NCI-H1417 (cell line): ENCODE data around the gene DIS3L2.
A peak's percentile ranks its signal among the peaks of the same experiment; 100 is the strongest.
"Not testable (repeated sequence)": the region's sequence is repeated elsewhere in the genome, so short reads cannot be mapped to it uniquely, and the experiment has no call there.

Source experiments
- DNase-seq, 3 experiments: peaks; one replicate each; lab custom pipeline; 2025; lab: John Stamatoyannopoulos, UW

DIS3L2 gene

DNA sequence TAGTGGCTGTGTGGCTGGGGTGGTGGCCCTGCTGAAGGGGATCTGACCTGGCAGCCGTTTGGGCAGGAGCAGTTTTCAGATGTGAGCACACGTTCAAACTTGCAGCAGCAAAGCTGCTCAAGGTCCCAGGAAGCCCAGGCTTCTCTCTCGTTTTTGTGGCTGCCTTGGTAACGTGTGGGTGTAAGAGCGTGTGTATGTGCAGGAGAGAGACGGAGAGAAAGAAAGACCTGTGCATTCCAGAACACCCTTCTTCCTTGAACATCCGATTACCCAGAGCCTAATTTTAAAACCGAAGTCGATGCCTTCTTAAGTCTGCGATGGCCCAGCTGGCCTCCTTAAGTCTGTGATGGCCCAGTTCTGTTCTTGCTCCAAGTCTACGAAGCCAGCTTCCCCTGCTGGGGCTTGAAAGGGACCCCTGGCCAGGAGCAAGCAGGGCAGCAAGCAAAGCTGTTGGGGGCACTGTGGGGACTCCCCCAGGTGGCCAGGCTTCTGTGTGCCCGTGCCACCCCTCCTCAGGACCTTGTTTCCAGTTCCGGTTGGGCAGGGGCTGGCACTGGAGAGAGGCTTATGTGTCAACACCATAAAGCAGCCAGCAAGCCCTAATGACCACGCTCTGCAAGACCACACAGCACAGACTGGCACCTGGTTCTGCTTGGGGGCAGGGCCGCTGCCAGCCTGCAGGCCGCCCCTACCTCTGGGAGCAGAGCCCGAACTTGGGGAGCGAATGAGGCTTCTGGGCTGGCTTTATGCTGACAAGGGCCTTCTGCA is 361.2 kb downstream of the DIS3L2 start:
- no peak for DNase-seq

DNA sequence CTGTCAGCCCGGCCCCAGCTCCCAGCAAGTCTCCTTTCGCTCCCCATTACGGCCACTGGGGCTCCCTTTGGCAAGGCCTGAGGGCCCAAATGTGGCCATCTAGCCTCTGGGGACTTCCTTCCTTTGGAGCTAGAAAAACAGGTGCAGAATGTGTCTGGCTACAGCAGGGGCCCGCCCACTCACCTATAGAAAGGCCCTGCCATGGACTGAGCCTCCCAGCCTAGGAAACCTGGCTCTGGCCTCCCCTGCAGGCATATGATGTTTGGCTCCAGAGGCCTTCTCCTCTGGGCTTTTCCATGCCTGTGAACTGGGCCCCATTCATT is 361.8 kb downstream of the DIS3L2 start:
- DNase-seq = no peak

DNA sequence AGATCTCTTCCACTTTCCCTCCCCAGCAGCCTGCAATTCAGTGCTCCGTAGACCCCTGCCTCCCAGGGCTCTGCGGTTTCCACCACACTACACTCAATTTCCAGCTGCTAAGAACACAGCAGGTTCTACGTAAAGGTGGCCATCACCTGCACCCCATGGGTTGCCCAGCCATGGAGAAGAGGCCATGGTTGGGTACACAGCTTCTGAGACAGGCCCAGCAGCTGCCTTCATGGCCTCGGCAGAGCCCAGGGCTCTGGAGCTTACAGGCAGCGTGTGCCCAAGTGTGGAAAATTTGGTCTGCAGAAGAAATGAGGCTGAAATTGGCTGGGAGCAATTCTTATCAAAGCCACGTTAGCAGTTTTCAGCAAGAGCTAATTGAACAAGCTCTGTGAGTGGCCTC is 362.5 kb downstream of the DIS3L2 start:
- not testable (repeated sequence) for DNase-seq

DNA sequence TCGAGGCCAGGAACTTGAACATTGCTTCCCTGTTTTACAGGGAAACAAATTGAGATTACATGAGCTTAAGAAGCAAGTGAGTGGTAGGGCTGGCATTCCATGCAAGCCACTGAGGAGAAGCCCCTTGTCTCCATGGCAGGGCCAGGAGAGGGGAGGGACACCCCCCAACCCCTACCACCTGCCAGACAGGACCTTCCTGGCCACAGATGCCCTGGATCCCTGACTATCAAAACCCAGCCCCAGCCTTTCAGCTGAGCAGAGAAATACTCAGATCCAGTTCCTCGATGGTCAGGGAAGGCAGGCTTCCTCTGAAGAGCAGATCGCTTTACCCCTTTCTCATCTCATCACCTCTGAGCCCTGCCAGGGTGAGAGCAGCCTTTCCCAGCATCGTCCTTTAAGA is 363.3 kb downstream of the DIS3L2 start:
- no peak for DNase-seq

DNA sequence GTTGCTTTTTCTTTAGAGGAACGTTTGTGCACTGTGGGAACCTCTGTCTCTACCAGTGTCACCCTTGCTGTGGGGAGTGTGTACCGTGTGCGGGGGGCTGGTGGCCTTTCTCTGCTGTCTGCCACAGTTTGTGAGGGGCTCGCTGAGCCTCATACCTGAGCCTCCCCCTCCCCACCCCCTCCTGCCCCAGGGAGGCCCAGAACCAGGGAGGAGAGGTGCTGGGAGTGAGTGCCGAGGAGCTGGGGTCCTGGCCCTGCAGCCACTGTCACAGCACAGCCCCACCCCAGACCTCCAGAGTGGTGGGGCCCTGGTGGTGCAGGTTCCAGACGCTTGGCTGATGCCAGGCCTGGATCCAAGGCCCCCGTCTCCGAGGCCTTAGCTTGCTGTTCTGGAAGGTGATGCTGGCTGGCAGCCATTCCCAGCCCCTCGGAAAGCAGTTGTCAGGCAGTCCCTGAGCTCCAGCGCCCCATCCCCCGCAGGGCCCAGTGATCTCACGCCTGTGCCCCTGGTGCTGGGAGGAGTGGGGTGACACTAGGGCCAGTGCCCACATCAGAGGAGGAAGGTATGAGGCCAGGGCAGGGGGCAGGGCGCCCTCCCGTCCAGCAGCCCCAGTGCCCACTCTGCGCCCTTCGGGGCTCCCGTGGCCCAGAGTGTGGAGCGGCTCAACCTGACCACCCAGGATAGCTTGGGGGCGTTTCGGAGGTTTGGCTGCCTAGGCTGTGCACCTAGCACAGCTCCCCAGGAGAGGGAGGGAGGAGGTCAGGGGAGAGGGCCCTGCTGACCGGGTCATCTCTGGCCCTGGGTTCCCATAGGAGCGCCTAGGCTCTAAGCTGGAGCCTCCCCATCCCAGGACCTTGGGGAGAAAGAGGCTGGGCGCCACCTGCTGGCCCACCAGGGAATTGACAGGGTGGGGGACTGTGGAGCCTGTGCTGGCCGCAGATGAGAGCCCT is 364.1 kb downstream of the DIS3L2 start:
- DNase-seq = peak; percentile 13 to 59 (median 15)

DNA sequence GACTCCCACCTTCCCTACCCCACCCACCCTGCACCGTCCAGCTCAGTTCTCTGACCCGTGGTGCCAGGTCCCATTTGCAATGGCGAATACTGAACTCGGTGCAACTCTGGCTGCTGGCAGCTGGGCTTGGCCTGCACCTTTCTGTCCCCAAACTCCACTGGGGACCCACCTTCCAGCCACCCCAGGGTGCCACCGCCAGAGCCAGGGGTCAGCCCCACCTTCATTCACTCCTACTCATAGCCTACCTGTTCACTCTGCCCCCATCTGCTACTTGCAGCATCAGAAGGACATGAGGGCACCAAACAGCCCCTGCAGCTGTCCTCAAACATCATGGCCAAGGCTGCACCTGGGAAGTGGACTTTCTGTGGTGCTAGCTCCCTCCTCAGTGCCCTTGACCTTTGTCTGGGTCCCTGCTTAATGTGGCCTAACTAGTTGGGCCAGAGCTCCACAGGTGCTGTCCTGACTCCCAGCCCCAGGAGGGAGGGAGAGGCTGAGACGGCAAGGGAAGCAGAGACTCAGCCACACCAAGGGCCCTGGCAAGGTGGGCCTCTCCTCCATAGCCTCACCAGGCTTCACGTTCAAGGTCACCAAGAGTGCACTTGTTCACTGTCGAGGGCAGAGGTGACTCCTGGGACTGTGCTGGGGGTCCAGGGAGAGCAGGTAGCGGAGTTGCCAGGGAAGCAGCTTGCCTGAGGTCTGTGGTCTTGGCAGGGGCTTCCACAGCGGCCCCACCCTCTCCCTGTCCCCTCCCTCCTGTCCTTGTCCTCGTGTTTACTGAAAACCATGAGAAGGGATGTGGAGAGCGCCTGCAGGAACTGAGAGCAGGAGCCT is 365.0 kb downstream of the DIS3L2 start:
- DNase-seq = not testable (repeated sequence)

DNA sequence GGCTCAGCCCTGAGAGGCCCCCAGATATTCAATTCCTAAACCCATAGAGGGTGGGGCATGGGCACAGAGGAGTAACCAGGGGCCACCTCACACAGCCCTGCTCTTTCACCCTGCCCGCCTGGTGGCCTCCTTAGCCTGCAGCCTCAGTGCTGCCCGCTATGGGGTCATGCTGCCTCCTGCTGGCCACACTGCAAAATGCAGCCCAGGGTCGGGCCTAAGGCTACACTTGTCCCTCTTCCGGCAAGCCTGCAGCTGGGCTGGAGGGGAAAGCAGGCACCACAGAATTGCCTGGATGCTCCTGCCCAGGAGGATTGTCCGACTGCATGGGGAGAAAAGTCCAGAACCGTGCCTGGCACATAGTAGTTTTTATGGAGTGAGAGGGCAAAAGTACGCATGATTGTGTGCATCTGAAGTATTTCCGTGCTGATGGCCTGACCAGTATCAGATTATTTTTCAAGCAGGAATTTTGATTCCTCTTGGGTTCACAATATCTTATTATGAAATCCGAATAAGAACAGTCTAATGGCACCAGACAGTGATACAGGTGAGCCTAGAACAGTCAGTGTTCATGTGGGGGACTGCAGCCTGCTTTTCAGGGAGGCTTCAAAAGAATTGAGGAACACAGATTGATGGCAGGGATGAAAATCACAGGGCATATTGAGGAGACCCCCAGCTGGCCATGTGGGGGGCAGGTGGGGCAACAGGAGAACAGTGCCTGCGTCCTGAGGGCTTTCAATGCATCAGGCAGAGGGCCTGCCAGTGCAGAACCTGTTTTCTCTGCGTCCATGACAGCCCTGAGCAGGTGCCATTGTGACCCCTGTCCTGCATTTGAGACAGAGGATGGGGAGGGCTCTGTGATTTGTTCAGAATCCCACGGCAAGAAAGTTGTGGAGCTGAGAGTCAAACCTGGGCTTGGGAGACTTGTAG is 365.9 kb downstream of the DIS3L2 start:
- DNase-seq = peak; percentile 7 to 24 (median 12)

DNA sequence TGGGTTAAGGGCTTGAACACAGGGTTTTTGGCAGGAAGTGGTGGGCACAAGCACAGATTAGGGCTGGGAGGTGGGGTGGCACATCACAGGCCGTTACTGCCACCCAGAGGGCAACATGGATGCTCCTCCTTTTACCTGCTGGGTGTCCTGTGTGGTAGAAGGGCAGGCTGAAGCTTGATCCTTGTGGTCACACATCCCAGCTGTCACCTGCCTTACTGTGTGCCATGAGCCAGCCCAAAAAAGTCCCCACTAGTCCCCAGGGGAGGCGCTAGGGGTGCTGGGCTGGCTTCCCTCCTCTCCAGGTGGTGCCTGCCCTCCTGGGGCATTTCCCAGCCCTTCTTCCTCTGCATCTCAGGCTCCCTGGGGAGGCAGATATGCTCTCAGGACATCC is 366.5 kb downstream of the DIS3L2 start:
- no peak for DNase-seq

DNA sequence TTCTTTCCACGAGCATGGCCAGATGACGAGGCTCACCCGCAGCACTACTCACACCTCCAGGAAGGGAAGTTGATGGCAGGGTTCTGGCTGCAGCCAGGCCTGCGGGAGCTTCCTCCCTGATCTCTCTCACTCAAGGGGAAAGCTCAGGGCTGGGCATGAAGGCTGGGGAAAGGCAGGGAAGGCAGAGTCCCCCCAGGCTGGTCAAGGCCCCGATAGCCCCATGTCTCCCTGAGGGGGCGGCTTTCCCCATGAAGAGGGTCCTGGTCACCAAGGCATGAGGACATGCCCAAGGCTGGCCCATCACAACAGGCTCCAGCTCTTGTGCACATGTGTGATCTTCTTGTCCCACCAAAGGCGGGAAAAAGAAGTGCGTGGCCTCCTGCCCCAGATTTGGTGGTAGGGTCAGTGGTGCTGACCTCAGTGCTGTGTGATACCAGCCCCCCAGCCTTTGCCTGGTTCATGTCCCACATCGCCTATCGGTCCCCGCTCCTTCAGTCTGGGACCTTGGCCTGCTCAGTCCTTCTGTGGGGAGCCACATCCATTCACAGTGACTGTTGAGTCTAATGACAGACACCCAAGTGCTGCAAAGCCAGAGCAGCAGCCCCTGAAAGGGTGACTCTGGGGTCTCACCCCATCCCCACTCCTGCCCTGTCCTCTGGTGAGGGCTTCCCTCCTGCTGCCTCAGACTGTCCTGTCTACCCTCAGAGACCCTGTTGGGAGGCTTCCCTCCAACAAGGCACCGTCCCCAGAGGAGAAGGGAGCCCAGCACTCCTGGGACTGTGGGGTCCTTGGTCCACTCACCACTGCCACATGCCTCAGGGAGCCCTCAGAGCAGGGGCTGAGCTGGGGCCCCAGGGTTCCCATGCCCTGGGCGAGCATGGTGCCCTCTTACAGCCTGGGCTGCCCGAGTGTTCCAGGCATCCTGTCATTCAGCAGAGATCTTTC is 367.3 kb downstream of the DIS3L2 start:
- no peak for DNase-seq

DNA sequence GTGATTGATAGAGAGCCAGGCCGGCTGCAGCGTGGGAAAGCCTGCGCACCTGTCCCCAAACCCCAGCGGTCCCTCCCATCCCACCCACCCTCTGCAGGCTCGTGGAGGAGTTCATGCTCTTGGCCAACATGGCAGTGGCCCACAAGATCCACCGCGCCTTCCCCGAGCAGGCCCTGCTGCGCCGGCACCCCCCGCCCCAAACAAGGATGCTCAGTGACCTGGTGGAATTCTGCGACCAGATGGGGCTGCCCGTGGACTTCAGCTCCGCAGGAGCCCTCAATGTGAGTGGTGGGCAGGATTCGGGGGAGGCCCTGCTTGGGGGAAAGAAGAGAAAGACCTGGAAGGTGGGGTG is 368.2 kb downstream of the DIS3L2 start:
- DNase-seq = no peak

DNA sequence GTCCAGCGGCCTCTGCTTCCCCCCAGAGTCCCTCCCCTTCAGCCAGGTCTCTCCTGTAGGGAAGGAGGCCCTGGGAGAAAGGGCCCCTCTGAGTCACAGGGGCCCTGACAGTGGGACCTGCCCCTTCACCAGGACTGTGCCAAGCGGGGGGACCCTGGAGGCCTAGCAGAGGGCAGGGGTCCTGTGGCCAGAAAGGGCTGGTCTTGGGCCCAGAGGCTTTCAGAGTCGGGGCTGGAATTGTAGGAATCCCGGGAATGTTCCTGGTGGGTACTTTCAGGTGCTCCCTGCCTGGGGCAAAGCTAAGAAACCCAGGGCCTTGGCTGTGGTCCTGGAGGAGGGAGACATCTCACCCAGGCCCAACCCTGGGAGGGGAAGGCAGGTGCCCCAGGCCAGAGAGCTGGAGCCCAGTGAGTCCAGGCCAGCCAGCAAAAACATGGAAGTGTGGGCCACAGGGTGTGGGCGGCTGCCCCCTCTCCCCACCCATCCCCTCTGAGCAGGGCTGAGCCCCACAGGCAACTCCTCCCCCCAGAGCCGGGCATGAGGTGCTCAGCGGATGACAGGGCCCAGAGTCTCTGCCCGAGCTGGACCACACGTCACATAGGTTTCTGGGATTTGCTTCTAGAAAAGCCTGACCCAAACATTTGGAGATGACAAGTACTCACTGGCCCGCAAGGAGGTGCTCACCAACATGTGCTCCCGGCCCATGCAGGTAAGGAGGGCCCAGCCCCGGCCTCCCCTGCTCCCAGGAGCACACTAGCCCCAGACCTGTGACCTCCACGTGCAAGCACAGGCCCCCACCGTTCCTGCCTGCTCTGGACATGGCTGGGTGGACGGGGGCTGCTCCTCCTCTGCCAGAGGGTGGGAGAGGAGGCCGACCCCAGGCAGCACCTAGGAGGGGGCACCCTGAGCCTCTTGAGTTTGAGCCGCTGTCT is 368.8 kb downstream of the DIS3L2 start:
- DNase-seq = no peak

DNA sequence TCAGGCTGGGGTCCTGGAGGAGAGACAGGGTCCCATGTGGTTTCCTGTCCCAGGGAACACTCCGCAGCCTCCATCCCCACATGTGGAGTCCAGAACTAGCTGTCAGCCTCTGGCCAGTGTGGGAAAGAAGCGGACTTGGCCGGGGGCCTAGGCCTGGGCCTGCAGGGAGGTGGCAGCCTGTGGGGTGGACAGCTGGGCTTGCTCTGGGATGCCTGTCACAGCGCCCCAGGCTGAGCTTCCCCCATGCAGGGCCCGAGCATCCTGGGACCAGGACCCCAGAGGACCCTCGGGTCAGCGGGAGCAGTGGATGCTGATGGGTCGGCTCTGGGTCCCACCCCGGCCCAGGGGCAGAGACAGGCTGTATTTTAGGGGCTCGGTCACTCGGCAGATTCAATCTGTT is 369.5 kb downstream of the DIS3L2 start:
- DNase-seq = not testable (repeated sequence)

DNA sequence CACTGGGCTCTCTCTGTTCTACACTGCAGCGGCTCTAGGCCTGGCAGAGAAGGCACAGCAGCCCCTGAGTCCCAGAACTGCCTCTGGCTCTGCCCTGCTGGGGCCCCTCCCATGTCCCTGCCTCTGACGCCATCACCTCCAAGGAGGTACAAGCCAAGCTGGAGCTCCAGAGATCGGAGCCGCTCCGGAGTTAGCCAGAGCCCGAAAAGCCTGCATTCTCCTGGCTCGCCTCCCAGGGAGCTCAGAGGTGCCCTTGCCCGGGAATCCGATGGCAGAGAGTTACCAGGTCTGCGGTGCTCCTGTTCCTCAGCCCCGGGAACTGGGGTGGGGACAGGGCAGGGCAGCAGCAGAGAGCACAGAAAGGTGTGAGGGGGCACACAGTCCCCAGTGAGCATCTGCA is 370.1 kb downstream of the DIS3L2 start:
- not testable (repeated sequence) for DNase-seq

DNA sequence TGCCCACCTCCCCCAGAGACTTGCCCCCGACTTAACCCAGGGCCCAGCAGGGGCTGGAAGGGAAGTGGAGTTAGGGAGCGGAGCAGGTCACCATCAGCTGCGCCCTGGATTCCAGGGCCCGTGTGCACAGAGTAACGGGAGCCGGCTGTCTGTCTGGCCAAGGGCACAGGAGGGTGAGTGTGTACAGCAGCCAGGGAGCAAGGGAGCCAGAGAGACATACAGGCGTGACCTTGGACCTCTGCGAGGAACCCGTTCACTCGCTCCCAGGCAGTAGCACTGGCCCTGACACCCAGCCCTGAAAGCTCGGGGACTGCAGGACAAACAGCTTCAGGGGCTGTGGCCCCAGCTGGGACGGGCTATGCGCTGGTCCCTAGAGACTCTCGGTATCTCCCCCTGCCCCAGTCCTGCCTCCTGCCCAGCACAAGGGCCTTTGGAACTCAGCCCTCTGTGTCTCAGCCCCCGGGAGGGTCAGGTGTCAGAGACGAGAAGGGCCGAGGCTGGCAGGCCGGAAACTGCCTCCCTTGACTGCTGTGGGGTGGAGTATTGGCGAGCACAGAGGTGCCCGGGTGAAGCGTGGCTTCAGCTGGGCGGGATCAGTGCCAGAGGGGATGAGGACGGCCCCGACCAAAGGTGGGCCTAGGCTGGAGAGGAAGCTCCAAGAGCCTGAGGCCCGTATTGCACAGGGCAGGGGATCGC is 370.9 kb downstream of the DIS3L2 start:
- DNase-seq = not testable (repeated sequence)

DNA sequence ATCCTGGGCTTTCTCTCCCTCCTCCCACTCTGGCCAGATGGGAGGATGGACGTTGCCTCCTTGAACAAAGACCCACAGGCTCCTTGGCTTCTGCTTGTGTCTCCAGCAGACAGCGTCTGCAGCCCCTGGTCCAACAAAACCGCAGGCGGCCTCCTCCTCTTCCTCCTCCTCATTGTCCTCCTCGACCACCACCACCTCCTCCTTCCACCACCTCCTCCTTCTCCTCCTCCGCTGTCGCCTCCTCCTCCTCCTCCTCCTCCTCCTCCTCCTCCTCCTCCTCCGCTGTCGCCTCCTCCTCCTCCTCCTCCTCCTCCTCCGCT is 371.4 kb downstream of the DIS3L2 start:
- no peak for DNase-seq

DNA sequence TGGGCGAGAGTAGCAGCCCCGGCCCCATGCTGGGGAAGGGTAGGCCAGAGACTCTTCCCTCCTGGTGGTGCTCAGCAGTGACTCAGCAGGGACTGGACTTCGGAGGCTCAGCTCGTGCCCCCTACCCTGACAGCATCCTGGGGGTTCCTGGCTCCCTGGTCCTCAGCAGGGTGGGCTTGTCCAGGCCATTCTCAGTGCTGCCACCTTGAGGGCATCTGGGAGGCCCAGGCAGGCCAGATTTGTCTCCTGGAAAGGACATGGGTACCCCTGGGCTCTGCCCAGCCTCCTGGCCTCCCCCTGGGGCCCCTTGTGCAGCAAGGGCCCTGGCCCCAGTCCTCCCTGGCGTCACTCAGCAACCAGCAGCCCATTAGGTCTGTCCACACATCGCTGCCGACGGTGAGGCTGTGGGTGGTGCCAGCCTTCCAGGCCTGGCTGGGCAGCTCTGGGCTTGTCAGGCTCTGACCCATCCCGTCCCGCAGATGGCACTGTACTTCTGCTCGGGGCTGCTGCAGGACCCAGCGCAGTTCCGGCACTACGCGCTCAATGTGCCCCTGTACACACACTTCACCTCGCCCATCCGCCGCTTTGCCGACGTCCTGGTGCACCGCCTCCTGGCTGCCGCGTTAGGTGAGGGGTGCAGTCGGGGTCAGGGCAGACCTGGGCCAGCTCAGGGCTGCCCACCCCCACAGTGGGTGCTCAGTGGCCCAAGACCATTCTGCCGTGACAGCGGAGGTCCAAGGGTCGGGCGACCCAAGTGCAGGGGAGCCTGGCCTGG is 372.0 kb downstream of the DIS3L2 start:
- no peak for DNase-seq

DNA sequence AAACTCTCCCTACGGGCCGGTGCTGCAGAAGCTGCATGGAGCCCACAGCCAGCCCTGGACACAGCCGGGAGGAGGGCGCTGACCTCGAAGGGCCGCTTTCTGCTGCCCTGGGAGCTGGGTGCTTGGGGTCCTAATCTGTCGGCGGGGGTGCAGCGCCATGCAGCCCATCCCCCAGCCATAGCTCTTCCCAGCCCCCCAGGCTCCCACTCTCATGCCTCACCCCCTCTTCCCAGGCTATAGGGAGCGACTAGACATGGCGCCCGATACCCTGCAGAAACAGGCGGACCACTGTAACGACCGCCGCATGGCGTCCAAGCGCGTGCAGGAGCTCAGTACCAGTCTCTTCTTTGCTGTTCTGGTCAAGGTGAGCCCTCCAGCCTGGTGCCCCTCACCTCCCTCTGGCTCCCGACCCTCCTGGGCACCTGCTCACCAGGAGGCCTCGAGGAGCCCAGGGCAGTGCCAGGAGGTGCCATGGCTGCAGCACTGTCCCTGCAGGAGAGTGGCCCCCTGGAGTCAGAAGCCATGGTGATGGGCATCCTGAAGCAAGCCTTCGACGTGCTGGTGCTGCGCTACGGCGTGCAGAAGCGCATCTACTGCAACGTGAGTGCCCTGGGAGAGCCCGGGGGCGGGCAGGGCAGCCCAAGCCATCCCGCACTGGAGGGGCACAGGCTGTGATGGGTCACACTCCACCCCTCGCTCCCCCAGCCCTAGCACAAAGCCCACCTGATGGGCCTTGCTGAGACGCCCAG is 372.8 kb downstream of the DIS3L2 start:
- DNase-seq = not testable (repeated sequence)
